ENCODE measurements around the gene HNRNPA0.
A peak's percentile ranks its signal among the peaks of the same experiment; 100 is the strongest.

HNRNPA0 gene

DNA sequence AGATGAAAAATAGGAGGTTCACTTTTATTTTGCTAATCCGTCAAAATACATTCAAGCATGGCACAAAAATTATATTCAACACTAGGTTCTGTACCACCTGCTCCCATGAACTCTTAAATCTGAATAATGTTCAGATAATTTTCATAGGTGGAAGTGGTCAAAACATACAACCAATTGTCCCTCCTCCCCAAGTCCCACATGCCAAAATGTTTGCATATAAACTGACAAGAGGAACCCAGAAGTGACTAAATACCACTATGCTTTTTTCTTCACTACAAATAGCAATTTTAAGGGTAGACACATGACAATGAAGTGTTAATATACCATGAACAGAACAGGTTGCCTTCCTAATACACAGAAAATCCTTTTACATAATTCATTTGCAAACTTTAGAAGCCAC, 3.7 kb downstream of the HNRNPA0 start:
- no peaks in the 10 kb centered on the region for H3F3A ChIP-seq (ENCODE audit: low read depth)
- peaks cover 16% of the 10 kb centered on the region for H3K36me3 ChIP-seq (ENCODE audit: insufficient read depth, low read length)
- H3K9ac ChIP-seq (ENCODE audit: low read depth, low read length, poor library complexity, severe bottlenecking): peak overlapping the region; percentile 100
- H3K9me3 ChIP-seq (ENCODE audit: insufficient read depth, low read depth, low read length): no peaks in the 10 kb centered on the region
- TF ChIP-seq EZH2phosphoT487 (IDR thresholded peaks at IDR 0.05; ENCODE audit: borderline replicate concordance): no peak
- TF ChIP-seq, protein P1, sequence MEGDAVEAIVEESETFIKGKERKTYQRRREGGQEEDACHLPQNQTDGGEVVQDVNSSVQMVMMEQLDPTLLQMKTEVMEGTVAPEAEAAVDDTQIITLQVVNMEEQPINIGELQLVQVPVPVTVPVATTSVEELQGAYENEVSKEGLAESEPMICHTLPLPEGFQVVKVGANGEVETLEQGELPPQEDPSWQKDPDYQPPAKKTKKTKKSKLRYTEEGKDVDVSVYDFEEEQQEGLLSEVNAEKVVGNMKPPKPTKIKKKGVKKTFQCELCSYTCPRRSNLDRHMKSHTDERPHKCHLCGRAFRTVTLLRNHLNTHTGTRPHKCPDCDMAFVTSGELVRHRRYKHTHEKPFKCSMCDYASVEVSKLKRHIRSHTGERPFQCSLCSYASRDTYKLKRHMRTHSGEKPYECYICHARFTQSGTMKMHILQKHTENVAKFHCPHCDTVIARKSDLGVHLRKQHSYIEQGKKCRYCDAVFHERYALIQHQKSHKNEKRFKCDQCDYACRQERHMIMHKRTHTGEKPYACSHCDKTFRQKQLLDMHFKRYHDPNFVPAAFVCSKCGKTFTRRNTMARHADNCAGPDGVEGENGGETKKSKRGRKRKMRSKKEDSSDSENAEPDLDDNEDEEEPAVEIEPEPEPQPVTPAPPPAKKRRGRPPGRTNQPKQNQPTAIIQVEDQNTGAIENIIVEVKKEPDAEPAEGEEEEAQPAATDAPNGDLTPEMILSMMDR (conservative IDR thresholded peaks at IDR 0.05; ENCODE audit: low read length): no peak
- no peaks in the 10 kb centered on the region for H3K9me2 ChIP-seq (replicated peaks; ENCODE audit: low read depth, low read length)
- peaks cover 11% of the 10 kb centered on the region for H3K27me3 ChIP-seq (ENCODE audit: insufficient read depth, low read length, poor library complexity, severe bottlenecking)
- peaks cover 69% of the 10 kb centered on the region for H3K79me2 ChIP-seq (ENCODE audit: insufficient read depth, low read length)
- H4K20me1 ChIP-seq (ENCODE audit: insufficient read depth, low read length, poor library complexity, severe bottlenecking): peaks cover 67% of the 10 kb centered on the region
- peak overlapping the region; percentile 88 for H3K4me2 ChIP-seq (ENCODE audit: low read depth, low read length, poor library complexity, severe bottlenecking)
- H3K4me1 ChIP-seq (ENCODE audit: insufficient read depth, low read length, poor library complexity, severe bottlenecking): peaks cover 37% of the 10 kb centered on the region
- peak overlapping the region; percentile 99 for H3K4me3 ChIP-seq (ENCODE audit: low read length, poor library complexity, severe bottlenecking)
- H2AFZ ChIP-seq (ENCODE audit: low read length): no peak overlapping the region

DNA sequence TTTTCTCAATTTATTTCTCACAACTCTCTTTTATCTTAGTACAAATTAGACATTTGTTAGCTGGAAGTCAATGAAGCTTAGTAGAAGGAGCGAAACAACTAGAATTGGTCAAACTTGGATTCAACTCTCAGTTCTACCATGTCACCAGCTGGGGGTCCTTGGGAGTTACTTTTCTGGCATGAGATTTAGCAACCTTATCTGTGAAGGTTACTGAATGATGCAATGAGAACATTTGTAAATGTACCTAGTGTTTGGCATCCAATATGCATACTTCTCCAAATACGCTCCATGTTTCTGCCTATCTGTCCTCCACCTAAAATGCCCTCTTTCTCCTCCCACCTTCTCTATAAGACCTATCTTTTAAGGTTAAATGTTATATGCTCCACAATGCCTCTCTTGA, 6.3 kb downstream of the HNRNPA0 start:
- peak overlapping the region; percentile 88 for H3K4me2 ChIP-seq (ENCODE audit: low read depth, low read length, poor library complexity, severe bottlenecking)
- peaks cover 16% of the 10 kb centered on the region for H3K36me3 ChIP-seq (ENCODE audit: insufficient read depth, low read length)
- no peaks in the 10 kb centered on the region for H3K9me2 ChIP-seq (replicated peaks; ENCODE audit: low read depth, low read length)
- no peak overlapping the region for H3K4me3 ChIP-seq (ENCODE audit: low read length, poor library complexity, severe bottlenecking)
- no peak for TF ChIP-seq EZH2phosphoT487 (IDR thresholded peaks at IDR 0.05; ENCODE audit: borderline replicate concordance)
- TF ChIP-seq, protein P1 (conservative IDR thresholded peaks at IDR 0.05; ENCODE audit: low read length): 0 out of 2 replicates have a peak, but pooled peaks have one; percentile 18
- no peaks in the 10 kb centered on the region for H3K27me3 ChIP-seq (ENCODE audit: insufficient read depth, low read length, poor library complexity, severe bottlenecking)
- no peak overlapping the region for H3K9ac ChIP-seq (ENCODE audit: low read depth, low read length, poor library complexity, severe bottlenecking)
- H3K79me2 ChIP-seq (ENCODE audit: insufficient read depth, low read length): peaks cover 56% of the 10 kb centered on the region
- no peaks in the 10 kb centered on the region for H3F3A ChIP-seq (ENCODE audit: low read depth)
- H4K20me1 ChIP-seq (ENCODE audit: insufficient read depth, low read length, poor library complexity, severe bottlenecking): peaks cover 55% of the 10 kb centered on the region
- H2AFZ ChIP-seq (ENCODE audit: low read length): no peak overlapping the region
- H3K9me3 ChIP-seq (ENCODE audit: insufficient read depth, low read depth, low read length): no peaks in the 10 kb centered on the region
- peaks cover 31% of the 10 kb centered on the region for H3K4me1 ChIP-seq (ENCODE audit: insufficient read depth, low read length, poor library complexity, severe bottlenecking)

DNA sequence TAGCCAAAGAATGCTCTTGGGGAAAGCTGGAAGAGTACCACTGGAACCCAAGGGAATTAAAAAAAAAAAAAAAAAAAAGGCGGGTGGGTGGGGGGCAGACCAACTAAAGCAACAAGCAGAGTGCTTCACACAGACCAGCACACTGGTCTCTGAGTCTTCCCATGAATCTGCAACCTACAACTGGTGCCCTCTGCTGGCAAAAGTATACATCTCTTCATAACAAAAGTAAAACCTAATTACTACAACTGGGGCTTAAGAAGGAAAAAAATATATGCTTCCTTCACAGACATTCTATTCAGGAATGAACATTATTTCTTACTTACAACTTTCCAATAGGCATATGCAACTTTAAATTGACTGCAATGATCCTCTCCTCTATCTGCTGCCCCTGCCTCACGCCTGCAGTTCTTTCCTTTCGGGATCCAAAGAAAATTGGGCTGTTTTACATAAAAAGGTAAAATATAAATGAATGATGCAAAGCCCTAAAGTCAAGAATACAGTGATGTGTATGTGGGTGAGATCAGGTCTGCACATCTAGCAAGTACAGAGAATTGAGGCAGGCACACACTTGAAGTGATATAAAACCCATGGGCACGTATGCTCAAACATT, 11.0 kb downstream of the HNRNPA0 start:
- Histone ChIP-seq H3K9me3 (ENCODE audit: insufficient read depth, low read depth, low read length) (no peaks in the 10 kb centered on the region), H3K79me2 (ENCODE audit: insufficient read depth, low read length) (peaks cover 9% of the 10 kb centered on the region; the same call in 1 of the 2 replicates), H3F3A (ENCODE audit: low read depth) (no peaks in the 10 kb centered on the region), H4K20me1 (ENCODE audit: insufficient read depth, low read length, poor library complexity, severe bottlenecking) (peaks cover 8% of the 10 kb centered on the region), H3K9ac (ENCODE audit: low read depth, low read length, poor library complexity, severe bottlenecking) (no peak overlapping the region), H3K27me3 (ENCODE audit: insufficient read depth, low read length, poor library complexity, severe bottlenecking) (no peaks in the 10 kb centered on the region), H3K4me3 (ENCODE audit: low read length, poor library complexity, severe bottlenecking) (no peak overlapping the region), H3K36me3 (ENCODE audit: insufficient read depth, low read length) (no peaks in the 10 kb centered on the region), H3K4me2 (ENCODE audit: low read depth, low read length, poor library complexity, severe bottlenecking) (no peak overlapping the region), H3K9me2 (replicated peaks; ENCODE audit: low read depth, low read length) (no peaks in the 10 kb centered on the region), H2AFZ (ENCODE audit: low read length) (no peak overlapping the region), H3K4me1 (ENCODE audit: insufficient read depth, low read length, poor library complexity, severe bottlenecking) (peaks cover under 1% of the 10 kb centered on the region)
- TF ChIP-seq EZH2phosphoT487 (IDR thresholded peaks at IDR 0.05; ENCODE audit: borderline replicate concordance): no peak
- TF ChIP-seq, protein P1 (conservative IDR thresholded peaks at IDR 0.05; ENCODE audit: low read length): peak; percentile 76

Data from Loucy (cell line).